ENCODE data around the gene SLTM.
"Not testable (repeated sequence)": the region's sequence is repeated elsewhere in the genome, so short reads cannot be mapped to it uniquely, and the experiment has no call there.

The SLTM gene

GRCh38 chr15:58924327-58924726 lies 9.2 kb downstream of the SLTM start:
- no peak for DNase-seq

DNA sequence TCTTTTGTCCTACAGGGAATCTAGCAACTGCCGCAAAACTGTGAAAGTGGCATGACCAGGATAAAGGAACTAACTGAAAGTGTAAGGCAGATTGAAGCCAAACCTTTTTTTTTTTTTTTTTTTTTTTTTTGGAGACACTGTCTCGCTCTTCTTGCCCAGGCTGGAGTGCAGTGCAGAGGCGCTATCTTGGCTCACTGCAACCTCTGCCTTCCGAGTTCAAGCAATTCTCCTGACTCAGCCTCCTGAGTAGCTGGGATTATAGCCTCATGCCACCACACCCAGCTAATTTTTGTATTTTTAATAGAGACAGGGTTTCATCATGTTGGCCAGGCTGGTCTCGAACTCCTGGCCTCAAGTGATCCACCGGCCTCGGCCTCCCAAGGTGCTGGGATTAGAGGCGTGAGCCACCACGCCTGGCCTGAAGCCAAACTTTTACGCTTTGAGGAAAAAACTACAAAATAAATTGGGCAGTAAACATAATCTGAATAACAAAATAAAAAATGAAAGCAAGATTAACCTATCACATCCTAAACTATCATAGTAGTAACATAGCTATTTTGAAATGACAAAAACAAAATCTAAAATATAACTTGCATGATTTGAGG lies 9.7 kb downstream of the SLTM start:
- no peak for DNase-seq

GRCh38 chr15:58923284-58923683 lies 10.2 kb downstream of the SLTM start:
- DNase-seq, result no peak

- no peak for DNase-seq
Observed at GRCh38 chr15:58921267-58921790, 12.2 kb downstream of the SLTM start.

DNA sequence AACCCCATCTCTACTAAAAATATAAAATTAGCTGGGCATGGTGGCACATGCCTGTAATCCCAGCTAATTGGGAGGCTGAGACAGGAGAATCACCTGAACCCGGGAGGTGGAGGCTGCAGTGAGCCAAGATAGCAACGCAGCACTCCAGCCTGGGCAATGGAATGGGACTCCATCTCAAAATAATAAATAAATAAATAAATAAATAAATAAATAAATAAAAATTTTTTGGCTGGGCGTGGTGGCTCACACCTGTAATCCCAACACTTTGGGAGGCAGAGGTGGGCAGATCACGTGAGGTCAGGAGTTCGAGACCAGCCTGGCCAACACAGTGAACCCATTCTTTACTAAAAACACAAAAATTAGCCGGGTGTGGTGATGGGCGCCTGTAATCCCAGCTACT lies 13.0 kb downstream of the SLTM start:
- not testable (repeated sequence) for DNase-seq

DNA sequence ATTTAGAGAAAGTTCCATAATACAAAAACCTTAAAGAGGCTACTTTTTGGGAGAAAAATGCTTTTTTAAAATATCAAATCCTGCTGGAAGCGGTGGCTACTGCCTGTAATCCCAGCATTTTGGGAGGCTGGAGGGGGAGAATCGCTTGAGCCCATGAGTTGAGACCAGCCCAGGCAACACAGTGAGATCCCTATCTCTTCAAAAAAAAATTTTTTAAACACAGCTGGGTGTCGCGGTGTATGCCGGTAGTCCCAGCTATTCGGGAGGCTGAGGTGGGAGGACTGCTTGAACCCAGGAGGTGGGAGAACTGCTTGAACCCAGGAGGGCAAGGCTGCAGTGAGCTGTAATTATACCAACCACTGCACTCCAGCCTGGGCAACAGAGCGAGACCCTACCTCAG lies 14.2 kb downstream of the SLTM start:
- no peak for DNase-seq

- no peak for DNase-seq
Observed at GRCh38 chr15:58918239-58918638, 15.2 kb downstream of the SLTM start.

DNA sequence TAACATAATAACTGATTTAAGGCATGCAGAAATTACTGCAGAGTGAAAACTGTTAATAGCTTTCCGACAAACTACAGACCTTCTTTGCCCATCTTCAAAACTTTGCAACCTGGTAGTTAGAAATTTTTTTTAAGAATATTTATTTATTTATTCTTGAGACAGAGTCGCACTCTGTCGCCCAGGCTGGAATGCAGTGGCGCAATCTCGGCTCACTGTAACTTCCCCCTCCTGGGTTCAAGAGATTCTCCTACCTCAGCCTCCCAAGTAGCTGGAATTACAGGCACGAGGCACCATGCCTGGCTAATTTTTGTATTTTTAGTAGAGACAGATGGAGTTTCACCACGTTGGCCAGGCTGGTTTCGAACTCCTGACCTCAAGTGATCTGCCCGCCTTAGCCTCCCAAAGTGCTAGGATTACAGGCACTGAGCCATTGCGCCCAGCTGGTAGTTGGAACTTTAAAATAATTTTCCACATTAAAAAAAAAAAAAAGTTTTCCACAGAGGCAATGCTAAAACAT lies 15.8 kb downstream of the SLTM start:
- not testable (repeated sequence) for DNase-seq

GRCh38 chr15:58916962-58917361 lies 16.5 kb downstream of the SLTM start:
- DNase-seq, result no peak

DNA sequence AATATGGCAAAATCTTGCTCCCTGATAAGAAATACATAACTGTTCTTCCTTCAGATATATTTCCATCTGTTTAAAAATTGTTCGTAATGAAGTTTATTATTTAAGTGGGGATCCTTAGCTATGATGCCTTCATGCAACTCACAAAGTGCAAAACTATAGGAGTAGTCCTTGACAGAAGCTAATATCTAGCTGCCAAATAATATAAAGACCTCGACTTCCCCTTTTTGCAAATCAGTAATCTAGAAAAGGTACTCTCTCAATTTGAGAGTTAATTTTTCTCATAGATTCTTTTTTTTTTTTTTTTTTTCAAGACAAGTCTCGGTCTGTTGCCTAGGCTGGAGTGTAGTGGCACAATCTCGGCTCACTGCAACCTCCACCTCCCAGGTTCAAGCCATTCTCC lies 23.0 kb downstream of the SLTM start:
- DNase-seq, result no peak

DNA sequence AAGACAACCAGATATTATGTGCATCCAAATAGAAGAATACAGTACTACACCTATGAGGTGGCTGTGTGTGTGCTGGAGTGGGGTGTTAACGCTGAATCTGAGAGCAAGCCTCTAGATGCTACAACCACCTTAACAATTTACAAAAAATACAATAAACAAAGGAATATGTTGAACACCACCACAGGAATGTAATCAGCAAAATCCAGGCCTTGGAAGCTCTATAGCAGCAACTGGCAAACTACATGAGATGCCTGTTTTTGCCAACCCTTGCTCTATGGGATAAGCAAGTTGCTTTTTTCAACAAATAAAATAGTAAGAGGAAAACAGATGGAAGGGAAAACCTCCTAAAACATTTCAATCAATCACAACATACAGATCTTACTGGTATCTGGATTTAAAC lies 23.9 kb downstream of the SLTM start:
- no peak for DNase-seq

DNA sequence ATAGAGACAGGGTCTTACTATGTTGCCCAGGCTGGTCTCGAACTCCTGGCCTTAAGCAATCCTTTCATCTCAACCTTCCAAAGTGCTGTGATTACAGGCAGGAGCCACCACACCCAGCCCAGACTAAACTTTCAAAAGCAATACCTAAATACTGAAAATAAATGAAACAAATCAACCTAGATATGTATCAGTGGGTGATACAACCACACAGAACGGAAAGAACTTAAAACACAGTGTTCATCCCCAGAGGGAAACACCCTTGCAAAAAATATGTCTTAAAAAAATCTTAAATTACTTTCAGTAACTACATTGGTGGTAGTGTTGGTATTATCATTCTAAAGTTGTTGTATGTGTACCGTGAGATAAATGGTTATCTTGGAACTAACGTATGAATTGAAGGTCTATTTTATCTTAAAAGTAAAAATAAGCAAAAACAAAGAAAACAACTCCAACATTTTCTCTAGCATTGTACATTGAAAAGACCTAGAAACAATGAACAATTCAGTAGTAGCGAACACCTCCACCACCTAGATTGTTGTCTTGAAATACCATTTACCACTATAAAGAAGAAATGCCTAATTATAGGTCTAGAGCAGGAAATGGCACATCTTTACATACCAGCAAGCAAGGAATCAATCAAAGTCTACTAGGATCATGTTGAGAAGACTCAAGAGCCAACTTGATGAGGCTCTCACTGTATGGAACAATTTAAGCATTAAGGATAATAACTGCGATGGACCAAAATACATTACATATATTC lies 24.7 kb downstream of the SLTM start:
- no peak for DNase-seq

DNA sequence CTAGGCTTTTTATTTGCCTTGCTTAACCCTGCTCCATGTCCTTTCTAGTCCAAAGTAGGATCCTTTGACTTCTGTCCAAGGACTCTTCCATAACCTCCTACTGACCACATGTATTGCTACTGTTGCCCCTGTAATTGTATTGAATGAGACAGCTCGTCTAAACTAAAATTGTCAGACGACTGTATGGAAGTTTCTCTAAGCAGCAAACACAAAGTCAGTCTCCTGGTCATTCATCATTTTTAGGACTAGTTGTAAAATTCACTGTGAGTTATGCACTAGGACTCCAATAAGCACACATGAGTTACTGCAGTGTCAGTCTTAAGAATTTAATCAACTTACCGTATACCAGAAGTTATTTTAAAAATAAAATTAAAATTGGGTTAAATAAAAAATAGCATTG lies 32.8 kb downstream of the SLTM start:
- DNase-seq, result no peak

GRCh38 chr15:58898150-58898680 lies 35.3 kb downstream of the SLTM start:
- DNase-seq, result no peak

DNA sequence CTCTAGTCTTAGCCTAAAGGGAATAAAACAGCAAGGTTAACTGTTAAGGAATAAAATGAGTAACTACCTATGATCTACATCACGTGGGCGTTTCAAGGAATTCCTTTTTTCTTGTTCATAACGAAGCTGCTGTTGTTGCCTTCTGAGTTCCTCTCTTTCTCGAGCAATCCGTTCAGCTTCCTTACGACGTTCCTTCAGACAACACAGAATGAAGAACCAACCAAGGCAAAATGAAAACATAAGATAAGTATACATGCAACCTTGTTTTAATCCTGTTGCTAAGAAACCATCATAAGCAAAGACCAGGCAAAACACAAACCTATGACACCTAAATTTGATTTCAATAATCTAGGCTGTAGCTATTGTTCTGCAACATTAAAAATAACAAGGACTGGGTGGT lies 44.1 kb downstream of the SLTM start:
- DNase-seq, result no peak

DNA sequence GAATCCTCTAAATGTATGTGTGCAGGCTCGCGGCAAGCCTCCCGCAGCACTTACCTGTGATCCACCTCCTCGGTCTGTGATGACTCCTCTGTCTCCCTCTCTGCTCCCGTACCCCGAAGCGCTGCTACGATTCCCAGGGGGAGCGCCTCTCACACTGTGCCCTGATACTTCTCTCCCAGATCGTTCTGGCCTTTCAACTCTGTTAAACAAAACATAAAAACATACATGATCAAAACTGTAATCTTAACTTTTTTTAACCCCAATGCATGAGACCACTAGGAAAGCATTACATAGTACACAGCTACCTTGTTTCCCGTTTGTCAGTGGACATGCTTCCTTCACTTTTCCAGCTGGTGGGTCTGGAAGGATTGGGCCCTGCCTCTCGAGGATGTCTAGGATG lies 46.6 kb downstream of the SLTM start:
- DNase-seq, result no peak

DNA sequence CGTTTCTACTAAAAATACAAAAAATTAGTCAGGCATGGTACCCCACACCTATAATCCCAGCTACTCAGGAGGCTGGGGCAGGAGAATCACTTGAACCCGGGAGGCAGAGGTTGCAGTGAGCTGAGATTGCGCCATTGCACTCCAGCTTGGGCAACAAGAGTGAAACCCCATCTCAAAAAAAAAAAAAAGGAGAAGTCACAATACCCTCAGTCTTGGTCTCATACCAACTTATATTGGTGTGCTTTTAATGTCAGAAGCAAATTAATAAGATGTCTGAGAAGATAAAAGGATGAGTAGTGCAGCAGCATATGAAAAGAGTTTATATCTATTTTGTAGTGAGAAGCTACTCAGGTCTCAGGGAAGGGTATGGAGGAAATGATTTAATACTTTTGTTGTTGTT lies 49.6 kb downstream of the SLTM start:
- DNase-seq, result not testable (repeated sequence)

GRCh38 chr15:58882243-58882642 lies 51.2 kb downstream of the SLTM start:
- no peak for DNase-seq

DNA sequence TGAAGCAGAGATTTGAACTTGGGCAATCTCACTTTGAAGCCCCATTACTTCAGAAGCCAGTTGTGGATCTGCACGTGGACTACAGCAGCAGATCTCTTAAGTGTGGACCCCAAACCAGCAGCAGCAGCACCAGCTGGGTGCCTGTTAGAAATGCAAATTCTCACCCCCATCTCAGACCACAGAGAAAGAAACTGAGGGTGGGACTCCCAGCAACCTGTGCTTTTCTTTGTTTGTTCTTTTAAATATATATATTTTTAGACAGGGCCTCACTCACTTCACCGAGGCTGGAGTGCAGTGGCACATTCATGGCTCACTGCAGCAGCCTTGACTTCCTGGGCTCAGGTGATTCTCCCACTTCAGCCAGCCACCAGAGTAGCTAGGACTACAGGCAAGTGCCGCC lies 53.2 kb downstream of the SLTM start:
- DNase-seq, result no peak

GRCh38 chr15:58877999-58878825 lies 55.3 kb downstream of the SLTM start:
- DNase-seq, result no peak

GRCh38 chr15:58876306-58877106 lies 57.0 kb downstream of the SLTM start:
- no peak for DNase-seq

DNA sequence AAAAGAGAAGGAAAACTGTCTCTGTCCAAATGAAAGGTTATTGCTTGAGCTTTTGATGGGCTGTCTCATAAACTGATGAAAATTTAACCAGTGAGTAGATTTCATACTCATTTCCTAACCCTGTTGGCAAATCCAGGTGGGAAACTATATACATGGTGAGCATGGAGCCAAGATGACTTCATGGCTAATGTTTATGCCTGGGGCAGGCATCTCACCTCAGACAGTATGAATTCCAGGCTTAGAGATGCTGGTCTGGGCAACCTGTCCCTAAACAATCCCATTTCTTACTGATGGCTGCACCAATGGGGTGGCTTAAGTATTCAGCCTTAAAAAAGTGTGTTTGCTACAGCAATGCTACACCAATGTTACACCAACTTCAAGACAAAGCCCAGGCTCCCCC lies 58.1 kb downstream of the SLTM start:
- no peak for DNase-seq
